Esophagus squamous epithelium (tissue), 4 donors: ENCODE measurements around the gene SLC5A9.

Source experiments
- POLR2A ChIP-seq, 4 donors: fragments of 450-650 bp; IDR thresholded peaks; one replicate each; pipeline ENCODE4 v1.6.1; 2017; ENCODE audit warnings: antibody characterized with exemption in 4 of 4, mild to moderate bottlenecking in 4 of 4, moderate library complexity in 3 of 4
- TF ChIP-seq, protein P1 (sequence below), 6 experiments: fragments of 450-650 bp in 4 of 6; fragments of 200-600 bp in 2 of 6; sonication (generic) in 2 of 6; IDR thresholded peaks; one replicate each; pipeline ENCODE4 v1.5.1; 2016 to 2019; ENCODE audit warnings: antibody characterized with exemption in 6 of 6, mild to moderate bottlenecking in 4 of 6, moderate library complexity in 4 of 6

DNA sequence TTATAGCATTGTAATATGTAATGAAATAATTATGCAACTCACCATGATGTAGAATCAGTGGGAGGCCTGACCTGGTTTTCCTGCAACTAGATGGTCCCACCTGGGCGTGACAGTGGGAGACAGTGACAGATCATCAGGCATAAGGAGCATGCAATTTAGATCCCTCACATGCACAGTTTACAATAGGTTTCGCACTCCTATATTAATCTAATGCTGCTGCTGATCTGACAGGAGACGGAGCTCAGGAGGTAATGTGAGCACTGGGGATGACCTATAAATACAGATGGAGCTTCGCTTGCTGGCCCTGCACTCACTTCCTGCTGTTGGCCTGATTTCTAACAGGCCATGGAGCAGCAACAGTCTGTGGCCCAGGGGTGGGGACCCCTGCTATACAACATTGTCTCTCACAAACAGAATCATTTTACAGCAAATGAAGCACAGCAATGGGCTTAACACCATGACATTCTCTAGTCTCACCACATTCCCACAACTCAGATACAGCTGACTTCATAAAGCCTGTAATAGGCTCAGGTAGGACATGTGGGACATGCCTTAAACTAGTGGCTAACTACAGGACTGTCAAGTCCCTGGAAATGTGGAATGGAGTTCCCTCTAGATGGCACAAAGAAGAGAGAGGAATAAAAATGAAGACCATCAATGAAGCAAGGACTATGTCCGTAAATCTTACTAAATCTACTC, 40.7 kb upstream of the SLC5A9 start:
- TF ChIP-seq POLR2A (IDR thresholded peaks at IDR 0.05), result no peak
- TF ChIP-seq, protein P1, sequence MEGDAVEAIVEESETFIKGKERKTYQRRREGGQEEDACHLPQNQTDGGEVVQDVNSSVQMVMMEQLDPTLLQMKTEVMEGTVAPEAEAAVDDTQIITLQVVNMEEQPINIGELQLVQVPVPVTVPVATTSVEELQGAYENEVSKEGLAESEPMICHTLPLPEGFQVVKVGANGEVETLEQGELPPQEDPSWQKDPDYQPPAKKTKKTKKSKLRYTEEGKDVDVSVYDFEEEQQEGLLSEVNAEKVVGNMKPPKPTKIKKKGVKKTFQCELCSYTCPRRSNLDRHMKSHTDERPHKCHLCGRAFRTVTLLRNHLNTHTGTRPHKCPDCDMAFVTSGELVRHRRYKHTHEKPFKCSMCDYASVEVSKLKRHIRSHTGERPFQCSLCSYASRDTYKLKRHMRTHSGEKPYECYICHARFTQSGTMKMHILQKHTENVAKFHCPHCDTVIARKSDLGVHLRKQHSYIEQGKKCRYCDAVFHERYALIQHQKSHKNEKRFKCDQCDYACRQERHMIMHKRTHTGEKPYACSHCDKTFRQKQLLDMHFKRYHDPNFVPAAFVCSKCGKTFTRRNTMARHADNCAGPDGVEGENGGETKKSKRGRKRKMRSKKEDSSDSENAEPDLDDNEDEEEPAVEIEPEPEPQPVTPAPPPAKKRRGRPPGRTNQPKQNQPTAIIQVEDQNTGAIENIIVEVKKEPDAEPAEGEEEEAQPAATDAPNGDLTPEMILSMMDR (IDR thresholded peaks at IDR 0.05), result no peak
